GM23248 (cell line): ENCODE results near the gene BRD3. TPM values are rescaled to one million over a fixed set of nuclear protein-coding genes. Genes with fewer than 3 reads are reported as not detected.

Experiments
- DNase-seq: peaks from one replicate; pipeline ENCODE4 v3.0.0-alpha.2; 2015
- H2AFZ ChIP-seq: fragments of 200-600 bp; sonication (generic); 2 replicates; pipeline ENCODE4 v1.6.1; 2016; ENCODE audit warnings: antibody characterized with exemption
- H3F3A ChIP-seq: fragments of 200-600 bp; sonication (generic); 2 replicates; pipeline ENCODE4 v1.6.1; 2016; ENCODE audit warnings: mild to moderate bottlenecking, antibody characterized with exemption, mixed run types; ENCODE audit not compliant: insufficient read depth
- H3K27ac ChIP-seq: fragments of 200-600 bp; sonication (generic); 2 replicates; pipeline ENCODE4 v1.5.1; 2016; ENCODE audit warnings: mild to moderate bottlenecking
- H3K27me3 ChIP-seq: fragments of 200-600 bp; sonication (generic); replicated peaks from 2 replicates; pipeline ENCODE4 v1.6.1; 2016; ENCODE audit warnings: mild to moderate bottlenecking; ENCODE audit not compliant: insufficient read depth
- H3K36me3 ChIP-seq: fragments of 200-600 bp; sonication (generic); 2 replicates; pipeline ENCODE4 v1.6.1; 2016; ENCODE audit warnings: low read depth, mild to moderate bottlenecking
- H3K4me1 ChIP-seq: fragments of 200-600 bp; sonication (generic); 2 replicates; pipeline ENCODE4 v1.6.1; 2016; ENCODE audit warnings: mild to moderate bottlenecking; ENCODE audit not compliant: insufficient read depth
- H3K4me2 ChIP-seq: fragments of 200-600 bp; sonication (generic); one replicate; pipeline ENCODE4 v1.6.1; 2016; ENCODE audit warnings: mild to moderate bottlenecking; ENCODE audit not compliant: unreplicated experiment
- H3K4me3 ChIP-seq: fragments of 200-600 bp; sonication (generic); 2 replicates; pipeline ENCODE4 v1.5.1; 2016; ENCODE audit warnings: mild to moderate bottlenecking
- H3K79me2 ChIP-seq: fragments of 200-600 bp; sonication (generic); 2 replicates; pipeline ENCODE4 v1.6.1; 2016; ENCODE audit warnings: mild to moderate bottlenecking; ENCODE audit not compliant: insufficient read depth
- H3K9ac ChIP-seq: fragments of 200-600 bp; sonication (generic); 2 replicates; pipeline ENCODE4 v1.6.1; 2016; ENCODE audit warnings: mild to moderate bottlenecking
- H3K9me2 ChIP-seq: fragments of 200-600 bp; sonication (generic); 2 replicates; pipeline ENCODE4 v1.6.1; 2016; ENCODE audit warnings: mixed run types, mild to moderate bottlenecking, moderate library complexity; ENCODE audit not compliant: insufficient read depth
- H3K9me3 ChIP-seq: fragments of 200-600 bp; sonication (generic); one replicate; pipeline ENCODE4 v1.6.1; 2017; ENCODE audit warnings: low read depth
- H4K20me1 ChIP-seq: fragments of 200-600 bp; sonication (generic); 2 replicates; pipeline ENCODE4 v1.6.0; 2016; ENCODE audit not compliant: insufficient read depth
- EZH2 ChIP-seq: fragments of 200-600 bp; sonication (generic); IDR thresholded peaks from 2 replicates; pipeline ENCODE4 v1.6.1; 2018; ENCODE audit warnings: antibody characterized with exemption, mild to moderate bottlenecking; ENCODE audit not compliant: insufficient read depth, poor library complexity, severe bottlenecking
- EZH2phosphoT487 ChIP-seq: fragments of 200-600 bp; sonication (generic); IDR thresholded peaks from 2 replicates; pipeline ENCODE4 v1.6.1; 2018; ENCODE audit warnings: antibody characterized with exemption, moderate library complexity, mild to moderate bottlenecking, low read depth; ENCODE audit not compliant: insufficient read depth
- WGBS, 2 experiments: methylation state at CpG; one replicate each; pipeline ENCODE4 v1.1.6; 2015 to 2017; ENCODE audit warnings: low lambda C conversion rate in 2 of 2, low coverage in 1 of 2; ENCODE audit errors: missing lambda C conversion rate in 2 of 2; 5-methylcytosine and 5-hydroxymethylcytosine counted together
- in situ Hi-C: fragments of 300-500 bp; cut with MboI; formaldehyde crosslinking; loops from 2 replicates; pipeline ENCODE4 v1.15.0; 2020
- polyA plus RNA-seq: library from polyadenylated mRNA; unstranded; fragments of >200 nt; fragmentation: Nextera tagmentation; extraction: Ambion mirVana; gene quantifications from 2 replicates; pipeline ENCODE4 v1.2.1, GENCODE V29; 2016
- total RNA-seq: library from RNA; depleted of rRNA; stranded (reverse); fragments of >200 nt; shearing (Covaris generic); gene quantifications from 2 replicates; pipeline ENCODE4 v1.2.3, GENCODE V29; 2014

Gene BRD3
- total and polyA plus RNA-seq, 2 experiments from 2014 or later: 5.5 to 25.6 TPM

DNA sequence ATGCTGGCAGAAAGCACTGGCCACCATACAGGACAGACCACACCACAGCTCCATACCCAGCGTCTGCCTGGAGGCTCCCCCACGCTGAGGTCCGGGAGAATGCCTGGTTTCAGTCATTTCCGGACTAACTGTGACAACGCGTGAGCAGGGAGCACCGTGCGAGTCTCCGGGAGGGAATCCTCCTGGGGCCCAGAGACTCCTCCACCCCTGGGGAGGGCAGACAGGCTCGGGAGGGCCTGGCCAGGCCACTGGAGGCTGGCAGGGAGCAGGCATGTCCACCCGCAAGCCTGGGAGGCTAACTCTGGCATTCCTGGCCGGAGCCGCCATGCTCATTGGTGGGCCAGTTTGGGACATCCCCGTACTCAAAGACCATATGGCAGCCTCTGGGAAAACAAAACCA is 36.0 kb downstream of the BRD3 start:
- H3K27me3 ChIP-seq: no peaks in the 10 kb centered on the region
- no peaks in the 10 kb centered on the region for H3K9me3 ChIP-seq
- H2AFZ ChIP-seq: no peak overlapping the region
- DNase-seq: no peak
- no peaks in the 10 kb centered on the region for H3K4me1 ChIP-seq
- peaks cover 8% of the 10 kb centered on the region; the same call in 1 of the 2 replicates for H3K36me3 ChIP-seq
- no peaks in the 10 kb centered on the region for H3K9me2 ChIP-seq
- in situ Hi-C loops: no loop called here
- WGBS, 2 experiments: 91 to 93% methylated on average over 14 of the region's 14 CpGs
- H3K27ac ChIP-seq: no peak overlapping the region
- peaks cover under 1% of the 10 kb centered on the region; the same call in 1 of the 2 replicates for H3K79me2 ChIP-seq
- H3K4me2 ChIP-seq: no peak overlapping the region
- H3F3A ChIP-seq: no peaks in the 10 kb centered on the region
- H3K9ac ChIP-seq: no peak overlapping the region
- no peaks in the 10 kb centered on the region for H4K20me1 ChIP-seq
- H3K4me3 ChIP-seq: no peak overlapping the region
- no peak for TF ChIP-seq EZH2
- no peak for TF ChIP-seq EZH2phosphoT487

DNA sequence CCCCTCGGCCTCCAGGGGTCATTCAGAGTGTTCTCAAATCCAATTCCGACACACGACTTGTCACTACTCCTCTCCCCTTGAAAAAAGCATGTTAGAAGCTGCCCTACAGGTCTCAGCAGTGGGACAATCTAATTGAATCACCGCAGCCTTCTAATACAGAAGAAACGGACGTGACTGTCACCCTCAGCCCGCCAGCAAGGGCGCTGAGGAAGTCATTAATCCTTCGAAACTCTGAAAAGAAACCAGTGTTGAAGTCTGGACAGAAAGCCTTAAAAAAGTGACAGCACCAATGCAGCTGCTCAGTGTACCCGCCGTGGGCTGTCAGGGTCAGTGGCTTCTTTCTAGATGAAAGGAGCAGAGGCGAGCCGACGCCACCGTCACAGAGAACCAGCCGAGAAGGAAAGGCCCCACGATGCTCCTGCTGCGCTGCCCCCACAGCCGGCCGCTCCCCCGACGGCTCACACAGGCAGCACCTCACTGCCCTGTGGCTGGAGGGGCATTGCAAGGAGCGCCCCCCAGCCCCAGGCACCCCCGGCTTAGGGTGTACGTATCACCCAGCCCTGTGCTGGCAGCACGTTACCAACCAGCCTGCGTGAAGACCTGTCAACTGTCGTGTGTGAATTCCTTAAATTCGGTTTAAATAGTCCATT is 36.9 kb downstream of the BRD3 start:
- Histone ChIP-seq H3K79me2 (peaks cover 9% of the 10 kb centered on the region; the same call in 1 of the 2 replicates), H3K9me2 (no peaks in the 10 kb centered on the region), H3K27me3 (no peaks in the 10 kb centered on the region), H4K20me1 (no peaks in the 10 kb centered on the region), H3K4me1 (no peaks in the 10 kb centered on the region), H3F3A (no peaks in the 10 kb centered on the region), H2AFZ (no peak overlapping the region), H3K4me2 (no peak overlapping the region), H3K36me3 (peaks cover 8% of the 10 kb centered on the region; the same call in 1 of the 2 replicates), H3K9ac (no peak overlapping the region), H3K4me3 (no peak overlapping the region), H3K9me3 (no peaks in the 10 kb centered on the region), H3K27ac (no peak overlapping the region)
- no peak for TF ChIP-seq EZH2phosphoT487
- no peak for TF ChIP-seq EZH2
- WGBS, 2 experiments: 87 to 88% methylated on average over 24 to 29 of the region's 29 CpGs
- no peak for DNase-seq
- in situ Hi-C loops: no loop called here

DNA sequence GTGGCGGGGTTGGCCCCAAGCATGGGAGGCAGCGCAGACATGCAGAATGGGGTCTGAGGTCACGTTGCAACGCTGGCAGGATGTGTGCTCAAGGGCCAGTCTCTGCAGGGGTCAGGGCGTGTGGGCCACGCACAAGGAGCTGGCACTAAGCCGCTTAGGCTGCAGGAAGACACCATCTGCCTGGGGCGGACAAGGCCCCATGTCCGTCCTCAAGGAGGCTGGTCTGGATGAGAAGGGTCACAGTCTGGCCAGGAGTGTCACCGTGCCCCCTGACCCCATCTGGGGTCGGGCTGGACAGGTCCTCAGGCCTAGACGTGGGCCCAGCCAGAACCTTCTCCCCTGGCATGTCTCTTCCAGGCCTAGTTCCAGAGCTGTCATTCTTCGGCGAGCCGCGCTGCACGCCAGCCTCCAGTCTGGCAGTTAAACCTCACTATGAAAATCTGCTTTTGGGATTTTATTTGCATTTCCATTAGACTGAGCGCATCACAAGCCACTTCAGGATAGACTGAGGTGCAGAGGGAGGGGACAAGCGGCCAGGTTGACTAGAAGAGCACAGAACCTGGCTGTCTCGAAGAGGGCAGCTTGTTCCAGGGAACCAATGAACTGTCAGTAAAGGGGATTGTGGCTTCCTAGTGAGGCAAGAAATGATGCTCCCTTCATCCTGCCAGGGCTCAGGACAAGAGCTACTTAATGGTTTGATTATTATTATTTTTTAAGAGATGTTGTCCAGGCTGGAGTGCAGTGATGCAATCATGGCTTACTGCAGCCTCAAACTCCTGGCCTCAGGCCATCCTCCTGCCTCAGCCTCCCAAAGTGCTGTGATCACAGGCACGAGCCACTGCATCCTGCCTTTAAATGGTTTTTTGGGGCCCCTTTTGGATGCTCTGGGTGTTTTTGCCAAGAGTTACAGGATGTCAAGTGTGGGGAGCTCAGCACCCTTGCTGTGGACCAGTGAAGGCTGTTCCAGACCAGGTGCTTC is 38.3 kb downstream of the BRD3 start:
- no peak overlapping the region for H3K4me3 ChIP-seq
- no peaks in the 10 kb centered on the region for H3K9me2 ChIP-seq
- no peak overlapping the region for H2AFZ ChIP-seq
- H4K20me1 ChIP-seq: no peaks in the 10 kb centered on the region
- no peaks in the 10 kb centered on the region for H3K4me1 ChIP-seq
- no peaks in the 10 kb centered on the region for H3K27me3 ChIP-seq
- H3K4me2 ChIP-seq: no peak overlapping the region
- WGBS, 2 experiments: 90% methylated on average over 21 of the region's 21 CpGs
- in situ Hi-C loops: no loop called here
- H3K9ac ChIP-seq: no peak overlapping the region
- peaks cover 8% of the 10 kb centered on the region; the same call in 1 of the 2 replicates for H3K36me3 ChIP-seq
- no peak for DNase-seq
- TF ChIP-seq EZH2phosphoT487 (no peak), EZH2 (no peak)
- no peak overlapping the region for H3K27ac ChIP-seq
- H3K9me3 ChIP-seq: no peaks in the 10 kb centered on the region
- peaks cover 9% of the 10 kb centered on the region; the same call in 1 of the 2 replicates for H3K79me2 ChIP-seq
- no peaks in the 10 kb centered on the region for H3F3A ChIP-seq

DNA sequence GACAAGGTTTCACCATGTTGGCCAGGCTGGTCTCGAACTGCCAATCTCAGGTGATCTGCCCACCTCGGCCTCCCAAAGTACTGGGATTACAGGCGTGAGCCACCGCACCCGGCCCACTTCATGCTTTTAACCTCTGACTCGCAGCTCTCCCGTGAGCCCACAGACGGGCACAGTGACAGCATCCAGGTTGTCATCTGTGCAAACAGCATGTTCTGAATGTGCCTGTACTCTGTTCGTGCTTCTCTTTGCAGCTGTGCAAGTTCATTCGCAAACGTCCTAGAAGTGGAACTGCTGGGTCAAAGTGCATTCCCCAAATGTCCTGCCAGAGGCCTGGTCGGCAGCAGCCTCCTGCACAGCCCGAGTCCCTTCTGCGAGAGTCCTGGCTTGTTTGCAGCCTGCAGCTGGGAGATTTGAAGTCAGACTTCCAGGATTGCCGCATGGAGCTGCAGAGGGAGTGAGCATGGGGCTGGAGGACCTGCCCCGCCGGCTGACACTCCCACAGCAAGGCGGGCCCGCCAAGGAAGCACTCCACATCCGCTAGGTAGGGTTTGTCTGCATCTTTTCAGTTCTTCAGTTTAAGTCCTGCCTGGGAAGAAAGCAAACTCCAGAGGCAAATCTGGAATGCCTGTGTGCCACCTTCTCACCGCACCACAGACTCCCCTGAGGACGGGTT is 39.1 kb downstream of the BRD3 start:
- H3F3A ChIP-seq: no peaks in the 10 kb centered on the region
- WGBS, 2 experiments: 86 to 89% methylated on average over 22 of the region's 22 CpGs
- no peaks in the 10 kb centered on the region for H3K27me3 ChIP-seq
- no peak overlapping the region for H3K4me2 ChIP-seq
- H3K9ac ChIP-seq: no peak overlapping the region
- peaks cover 8% of the 10 kb centered on the region; the same call in 1 of the 2 replicates for H3K36me3 ChIP-seq
- H3K4me3 ChIP-seq: no peak overlapping the region
- no peak overlapping the region for H2AFZ ChIP-seq
- no peaks in the 10 kb centered on the region for H3K9me2 ChIP-seq
- H4K20me1 ChIP-seq: no peaks in the 10 kb centered on the region
- TF ChIP-seq EZH2phosphoT487: no peak
- TF ChIP-seq EZH2: no peak
- H3K79me2 ChIP-seq: peaks cover 9% of the 10 kb centered on the region; the same call in 1 of the 2 replicates
- no peak for DNase-seq
- H3K9me3 ChIP-seq: no peaks in the 10 kb centered on the region
- no peaks in the 10 kb centered on the region for H3K4me1 ChIP-seq
- H3K27ac ChIP-seq: no peak overlapping the region
- in situ Hi-C loops: no loop called here
